MCF 10A (cell line): Measurements from ENCODE around the gene HLA-DPB1. TPM values are rescaled to one million over a fixed set of nuclear protein-coding genes. Genes with fewer than 3 reads are reported as not detected.

Source experiments
- BruUV-seq: library from RNA; stranded (reverse); fragments of 400-500 nt; replicated peaks from 2 replicates; lab custom pipeline; 2021; lab: Mats Ljungman, UMichigan
- CTCF ChIA-PET: fragments of 300-600 bp; sonication (Branson Sonifier 250); formaldehyde crosslinking; extraction: SDS; loops from one replicate; lab custom pipeline; 2021; ENCODE audit warnings: antibody characterized with exemption, inconsistent platforms; lab: Yijun Ruan, JAX
- POLR2A ChIA-PET: fragments of 300-600, 350-650 bp; sonication (Branson Sonifier 250); formaldehyde crosslinking; extraction: SDS; loops from one replicate; lab custom pipeline; 2020; ENCODE audit warnings: antibody characterized with exemption, inconsistent platforms; lab: Yijun Ruan, JAX
- DNase-seq: peaks from one replicate; pipeline ENCODE4 v3.0.0-alpha.2; 2018; ENCODE audit not compliant: unreplicated experiment
- H3K27ac Mint-ChIP-seq: one replicate; pipeline ENCODE4 v1.8.0; 2022; ENCODE audit warnings: mild to moderate bottlenecking, low read depth, mixed read lengths; ENCODE audit not compliant: unreplicated experiment
- H3K27me3 Mint-ChIP-seq: one replicate; pipeline ENCODE4 v1.8.0; 2022; ENCODE audit warnings: mixed read lengths; ENCODE audit not compliant: insufficient read depth, unreplicated experiment
- H3K36me3 Mint-ChIP-seq: one replicate; pipeline ENCODE4 v1.8.0; 2022; ENCODE audit warnings: mild to moderate bottlenecking, moderate library complexity, mixed read lengths; ENCODE audit not compliant: insufficient read depth, unreplicated experiment
- H3K4me1 Mint-ChIP-seq: one replicate; pipeline ENCODE4 v1.8.0; 2022; ENCODE audit warnings: mixed read lengths; ENCODE audit not compliant: insufficient read depth, unreplicated experiment
- H3K4me3 Mint-ChIP-seq: one replicate; pipeline ENCODE4 v1.8.0; 2022; ENCODE audit warnings: mild to moderate bottlenecking, moderate library complexity, mixed read lengths; ENCODE audit not compliant: unreplicated experiment
- H3K9me3 Mint-ChIP-seq: one replicate; pipeline ENCODE4 v1.8.0; 2022; ENCODE audit warnings: mixed read lengths; ENCODE audit not compliant: unreplicated experiment
- intact Hi-C: fragments of 100-400 bp; cut with micrococcal nuclease; formaldehyde crosslinking; loops from 2 replicates; pipeline ENCODE4 v1.14.1; 2022
- total RNA-seq: library from RNA; stranded (reverse); gene quantifications from 2 replicates; pipeline ENCODE4 v1.2.3, GENCODE V29; 2022
- TF ChIP-seq, protein P1 (sequence below): fragments of 200-600 bp; IDR thresholded peaks from one replicate; pipeline ENCODE4 v1.8.0; 2022; ENCODE audit warnings: antibody characterized with exemption, mild to moderate bottlenecking; ENCODE audit not compliant: unreplicated experiment

The HLA-DPB1 gene
- total RNA-seq, 1 experiment from 2014 or later: not detected

DNA sequence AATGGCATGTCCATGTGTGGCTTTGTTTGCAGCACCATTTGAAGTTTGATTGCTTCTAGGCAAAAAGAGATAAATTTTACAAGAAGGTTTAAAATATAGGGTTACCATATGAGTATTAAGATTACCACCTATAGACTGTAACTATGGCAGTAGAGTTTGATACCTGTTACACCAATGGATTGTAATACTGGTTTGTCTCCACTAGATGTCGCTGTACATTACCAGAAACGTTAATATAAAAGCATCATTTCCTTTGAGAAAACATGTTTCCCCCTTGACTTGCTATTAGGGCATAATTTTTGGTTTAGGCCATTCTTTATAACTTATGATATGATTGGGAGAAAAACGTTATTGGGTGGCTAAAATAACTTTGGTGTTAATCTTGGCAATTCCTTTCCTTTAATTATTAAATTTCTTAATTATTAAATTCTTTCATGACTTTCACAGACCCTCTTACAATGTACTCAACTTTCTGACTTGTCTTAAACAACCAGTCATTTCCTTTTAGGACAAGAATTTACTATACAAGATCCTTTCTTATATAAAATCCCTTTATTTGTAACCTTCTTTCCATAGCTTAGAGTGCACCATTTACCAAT lies 42.8 kb downstream of the HLA-DPB1 start:
- TF ChIP-seq, protein P1, sequence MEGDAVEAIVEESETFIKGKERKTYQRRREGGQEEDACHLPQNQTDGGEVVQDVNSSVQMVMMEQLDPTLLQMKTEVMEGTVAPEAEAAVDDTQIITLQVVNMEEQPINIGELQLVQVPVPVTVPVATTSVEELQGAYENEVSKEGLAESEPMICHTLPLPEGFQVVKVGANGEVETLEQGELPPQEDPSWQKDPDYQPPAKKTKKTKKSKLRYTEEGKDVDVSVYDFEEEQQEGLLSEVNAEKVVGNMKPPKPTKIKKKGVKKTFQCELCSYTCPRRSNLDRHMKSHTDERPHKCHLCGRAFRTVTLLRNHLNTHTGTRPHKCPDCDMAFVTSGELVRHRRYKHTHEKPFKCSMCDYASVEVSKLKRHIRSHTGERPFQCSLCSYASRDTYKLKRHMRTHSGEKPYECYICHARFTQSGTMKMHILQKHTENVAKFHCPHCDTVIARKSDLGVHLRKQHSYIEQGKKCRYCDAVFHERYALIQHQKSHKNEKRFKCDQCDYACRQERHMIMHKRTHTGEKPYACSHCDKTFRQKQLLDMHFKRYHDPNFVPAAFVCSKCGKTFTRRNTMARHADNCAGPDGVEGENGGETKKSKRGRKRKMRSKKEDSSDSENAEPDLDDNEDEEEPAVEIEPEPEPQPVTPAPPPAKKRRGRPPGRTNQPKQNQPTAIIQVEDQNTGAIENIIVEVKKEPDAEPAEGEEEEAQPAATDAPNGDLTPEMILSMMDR: peak; percentile 53
- peak; percentile 62 for DNase-seq
- Mint-ChIP-seq H3K27ac (no peak overlapping the region), H3K9me3 (peaks cover 2% of the 10 kb centered on the region), H3K4me1 (no peaks in the 10 kb centered on the region), H3K27me3 (peaks cover 84% of the 10 kb centered on the region), H3K4me3 (no peak overlapping the region), H3K36me3 (no peaks in the 10 kb centered on the region)
- CTCF ChIA-PET: interaction anchor here (0.7 to 5.7 kb wide), 10 partner anchors 9 to 228 kb away, joined by 3 to 63 read pairs (median 4); no protein-coding TSS in a partner anchor
- POLR2A ChIA-PET: no interaction called here
- intact Hi-C loops: loop anchor here (1.0 to 2.0 kb wide), 3 partner anchors 30 to 130 kb away; no protein-coding TSS in a partner anchor
- BruUV-seq: no TSS peak

- H3K27ac Mint-ChIP-seq: no peak overlapping the region
These were observed 44.2 kb downstream of the HLA-DPB1 start for GRCh38 chr6:33120001-33120400.

DNA sequence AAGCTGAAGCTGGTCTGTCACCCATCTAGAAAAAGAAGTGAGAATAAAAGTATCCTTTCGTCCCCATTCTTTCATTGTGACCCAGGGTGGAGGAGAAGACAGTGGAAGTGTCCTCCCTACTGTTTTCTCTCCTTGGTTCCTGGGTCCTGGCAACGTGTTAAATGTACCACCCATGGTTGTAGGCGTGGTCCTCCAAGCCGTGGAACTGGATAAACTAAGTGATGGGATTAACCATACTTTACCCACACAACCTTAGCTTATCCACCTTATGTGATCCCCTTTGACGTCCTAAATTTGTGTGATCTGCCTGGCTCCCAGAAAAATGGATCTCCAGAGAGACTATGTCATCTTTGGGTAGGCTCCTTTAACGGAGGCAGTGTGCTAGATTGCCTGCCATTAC lies 47.4 kb downstream of the HLA-DPB1 start:
- POLR2A ChIA-PET: no interaction called here
- TF ChIP-seq, protein P1: no peak
- CTCF ChIA-PET: interaction anchor here (1.1 to 2.8 kb wide), 4 partner anchors 26 to 119 kb away, joined by 3 to 13 read pairs (median 6); no protein-coding TSS in a partner anchor
- no TSS peak for BruUV-seq
- no peak for DNase-seq
- no peaks in the 10 kb centered on the region for H3K4me1 Mint-ChIP-seq
- no peak overlapping the region for H3K4me3 Mint-ChIP-seq
- peaks cover 9% of the 10 kb centered on the region for H3K9me3 Mint-ChIP-seq
- H3K27me3 Mint-ChIP-seq: peaks cover 70% of the 10 kb centered on the region
- H3K27ac Mint-ChIP-seq: no peak overlapping the region
- no peaks in the 10 kb centered on the region for H3K36me3 Mint-ChIP-seq
- intact Hi-C loops: loop anchor here (5.0 kb wide), 1 partner anchor 39 kb away; no protein-coding TSS in a partner anchor

More at GRCh38 chr6:33120001-33120400, 44.2 kb downstream of the HLA-DPB1 start:
- ChIA-PET CTCF (interaction anchor here (0.6 to 5.7 kb wide), 13 partner anchors 10 to 179 kb away, joined by 3 to 63 read pairs (median 4); no protein-coding TSS in a partner anchor), POLR2A (interaction anchor here (0.7 to 1.1 kb wide), 3 partner anchors 10 to 306 kb away, joined by 3 to 7 read pairs (median 3); no protein-coding TSS in a partner anchor)
- Mint-ChIP-seq H3K4me3 (no peak overlapping the region), H3K4me1 (no peaks in the 10 kb centered on the region), H3K27me3 (peaks cover 77% of the 10 kb centered on the region), H3K36me3 (no peaks in the 10 kb centered on the region), H3K9me3 (peaks cover 9% of the 10 kb centered on the region)
- no peak for DNase-seq
- TF ChIP-seq, protein P1: no peak
- intact Hi-C loops: loop anchor here (5.0 kb wide), 1 partner anchor 42 kb away; no protein-coding TSS in a partner anchor
- no TSS peak for BruUV-seq
